ENCODE data around the gene ETV3. TPM values are rescaled to one million over a fixed set of nuclear protein-coding genes. Genes with fewer than 3 reads are reported as not detected.

The ETV3 gene
- total and polyA plus RNA-seq, 2 of the 4 experiments (the other 2 are of a cell fraction) = 6.4 to 14.7 TPM

DNA sequence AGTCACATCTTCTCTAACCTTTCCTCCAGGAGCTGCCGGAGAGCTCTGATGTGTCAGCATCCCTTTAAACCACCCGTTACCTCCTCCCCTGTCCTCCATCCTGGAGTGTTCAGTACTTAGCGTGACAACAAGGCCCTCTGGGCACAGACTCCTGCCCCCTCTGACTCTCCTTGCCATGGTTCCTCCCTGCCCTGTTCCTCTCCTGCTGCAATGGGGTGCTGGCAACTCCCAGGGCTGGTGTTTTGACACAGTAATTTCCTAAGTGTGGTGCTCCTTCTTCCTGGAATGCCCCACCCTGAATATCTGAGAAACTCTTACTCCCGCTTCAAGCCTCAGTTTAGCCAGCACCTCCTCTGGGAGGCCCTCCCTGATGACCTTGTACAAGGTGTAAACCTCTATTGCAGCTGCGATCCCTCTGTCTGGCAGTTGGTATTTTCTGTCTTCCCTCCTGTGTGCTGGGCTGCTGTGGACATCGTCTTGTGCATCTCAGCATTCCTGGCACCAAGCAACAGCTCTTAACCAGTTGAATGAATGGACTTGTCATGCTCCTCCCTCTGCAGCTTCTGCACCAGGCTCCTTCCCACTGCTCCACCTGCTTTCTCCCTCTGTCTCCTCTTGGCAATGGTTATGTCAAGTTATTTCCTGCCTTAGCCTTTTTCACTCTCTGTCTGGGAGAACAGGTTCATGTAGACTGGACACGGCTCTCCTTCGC is 48.2 kb upstream of the ETV3 start:
- Histone ChIP-seq H4K91ac (ENCODE audit: insufficient read depth, low read depth, low read length) (no peak overlapping the region), H2AK5ac (ENCODE audit: low read depth, low read length) (no peak overlapping the region), H3K14ac (replicated peaks; ENCODE audit: low read depth, low read length) (no peak overlapping the region), H3K9ac (ENCODE audit: low read depth, low read length) (no peak overlapping the region), H2BK120ac (ENCODE audit: low read depth, low read length) (no peak overlapping the region), H4K20me1 (ENCODE audit: insufficient read depth, low read length) (no peaks in the 10 kb centered on the region), H3K79me1 (ENCODE audit: low read depth in 1 of 2, low read length in 2 of 2) (no peaks in the 10 kb centered on the region), H2AFZ (replicated peaks; ENCODE audit: low read length, poor library complexity) (no peak overlapping the region), H3K4me2 (ENCODE audit: low read depth, low read length) (no peak overlapping the region), H3K9me1 (ENCODE audit: insufficient read depth, low read length) (no peaks in the 10 kb centered on the region), H2AK9ac (replicated peaks; ENCODE audit: low read depth, low read length, poor library complexity) (no peak overlapping the region), H2BK20ac (ENCODE audit: low read depth, low read length) (no peak overlapping the region), H4K8ac (ENCODE audit: low read depth in 2 of 2, low read length in 2 of 2) (no peak overlapping the region), H2BK5ac (ENCODE audit: low read depth, low read length, poor library complexity, severe bottlenecking) (no peak overlapping the region), H4K5ac (ENCODE audit: low read depth, low read length) (no peak overlapping the region), H3K27ac (ENCODE audit: insufficient read depth, low read length) (no peak overlapping the region), H3K9me3 (ENCODE audit: control insufficient read depth, insufficient read depth, low read length) (no peaks in the 10 kb centered on the region), H3K4me1 (ENCODE audit: control insufficient read depth, insufficient read depth, low read length) (no peaks in the 10 kb centered on the region), H3K23ac (ENCODE audit: low read depth, low read length) (no peak overlapping the region), H3K4me3 (ENCODE audit: insufficient read depth, low read depth, low read length) (no peak overlapping the region), H3K36me3 (ENCODE audit: control insufficient read depth, insufficient read depth, low read length) (no peaks in the 10 kb centered on the region), H3K56ac (ENCODE audit: extremely low read depth, insufficient read depth, low read length) (no peak overlapping the region), H3K27me3 (ENCODE audit: control insufficient read depth, insufficient read depth, low read length) (peaks cover 46% of the 10 kb centered on the region), H3K4ac (ENCODE audit: low read depth, low read length) (no peak overlapping the region), H2BK15ac (ENCODE audit: low read depth, low read length) (no peak overlapping the region), H3K18ac (ENCODE audit: low read depth, low read length) (no peak overlapping the region)
- no peak for TF ChIP-seq BHLHE40 (IDR thresholded peaks at IDR 0.05; ENCODE audit: low read depth, low read length)
- TF ChIP-seq, protein P1, sequence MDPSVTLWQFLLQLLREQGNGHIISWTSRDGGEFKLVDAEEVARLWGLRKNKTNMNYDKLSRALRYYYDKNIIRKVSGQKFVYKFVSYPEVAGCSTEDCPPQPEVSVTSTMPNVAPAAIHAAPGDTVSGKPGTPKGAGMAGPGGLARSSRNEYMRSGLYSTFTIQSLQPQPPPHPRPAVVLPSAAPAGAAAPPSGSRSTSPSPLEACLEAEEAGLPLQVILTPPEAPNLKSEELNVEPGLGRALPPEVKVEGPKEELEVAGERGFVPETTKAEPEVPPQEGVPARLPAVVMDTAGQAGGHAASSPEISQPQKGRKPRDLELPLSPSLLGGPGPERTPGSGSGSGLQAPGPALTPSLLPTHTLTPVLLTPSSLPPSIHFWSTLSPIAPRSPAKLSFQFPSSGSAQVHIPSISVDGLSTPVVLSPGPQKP (IDR thresholded peaks at IDR 0.05; ENCODE audit: borderline replicate concordance, low read depth, low read length) = no peak
- no peak for TF ChIP-seq RAD21 (IDR thresholded peaks at IDR 0.05; ENCODE audit: low read length)
- TF ChIP-seq MAZ (IDR thresholded peaks at IDR 0.05; ENCODE audit: borderline replicate concordance, low read depth, low read length) = no peak
- no peak for TF ChIP-seq CHD1 (IDR thresholded peaks at IDR 0.05; ENCODE audit: low read depth, low read length)
- no peak for TF ChIP-seq MXI1 (IDR thresholded peaks at IDR 0.05; ENCODE audit: borderline replicate concordance, low read depth, low read length)
- TF ChIP-seq, protein P2, sequence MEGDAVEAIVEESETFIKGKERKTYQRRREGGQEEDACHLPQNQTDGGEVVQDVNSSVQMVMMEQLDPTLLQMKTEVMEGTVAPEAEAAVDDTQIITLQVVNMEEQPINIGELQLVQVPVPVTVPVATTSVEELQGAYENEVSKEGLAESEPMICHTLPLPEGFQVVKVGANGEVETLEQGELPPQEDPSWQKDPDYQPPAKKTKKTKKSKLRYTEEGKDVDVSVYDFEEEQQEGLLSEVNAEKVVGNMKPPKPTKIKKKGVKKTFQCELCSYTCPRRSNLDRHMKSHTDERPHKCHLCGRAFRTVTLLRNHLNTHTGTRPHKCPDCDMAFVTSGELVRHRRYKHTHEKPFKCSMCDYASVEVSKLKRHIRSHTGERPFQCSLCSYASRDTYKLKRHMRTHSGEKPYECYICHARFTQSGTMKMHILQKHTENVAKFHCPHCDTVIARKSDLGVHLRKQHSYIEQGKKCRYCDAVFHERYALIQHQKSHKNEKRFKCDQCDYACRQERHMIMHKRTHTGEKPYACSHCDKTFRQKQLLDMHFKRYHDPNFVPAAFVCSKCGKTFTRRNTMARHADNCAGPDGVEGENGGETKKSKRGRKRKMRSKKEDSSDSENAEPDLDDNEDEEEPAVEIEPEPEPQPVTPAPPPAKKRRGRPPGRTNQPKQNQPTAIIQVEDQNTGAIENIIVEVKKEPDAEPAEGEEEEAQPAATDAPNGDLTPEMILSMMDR (conservative IDR thresholded peaks at IDR 0.05; ENCODE audit: low read depth, low read length) = no peak
- no peak for TF ChIP-seq NFE2L2 (IDR thresholded peaks at IDR 0.05; ENCODE audit: low read depth, low read length)
- no peak for TF ChIP-seq FOS (IDR thresholded peaks at IDR 0.05; ENCODE audit: low read depth, low read length)
- TF ChIP-seq RFX5 (IDR thresholded peaks at IDR 0.05; ENCODE audit: low read depth, low read length) = no peak
- TF ChIP-seq, protein P3, sequence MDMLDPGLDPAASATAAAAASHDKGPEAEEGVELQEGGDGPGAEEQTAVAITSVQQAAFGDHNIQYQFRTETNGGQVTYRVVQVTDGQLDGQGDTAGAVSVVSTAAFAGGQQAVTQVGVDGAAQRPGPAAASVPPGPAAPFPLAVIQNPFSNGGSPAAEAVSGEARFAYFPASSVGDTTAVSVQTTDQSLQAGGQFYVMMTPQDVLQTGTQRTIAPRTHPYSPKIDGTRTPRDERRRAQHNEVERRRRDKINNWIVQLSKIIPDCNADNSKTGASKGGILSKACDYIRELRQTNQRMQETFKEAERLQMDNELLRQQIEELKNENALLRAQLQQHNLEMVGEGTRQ (IDR thresholded peaks at IDR 0.05; ENCODE audit: low read depth, low read length) = no peak
- TF ChIP-seq RCOR1 (IDR thresholded peaks at IDR 0.05; ENCODE audit: insufficient replicate concordance, low read length) = no peak
- TF ChIP-seq POLR2A (IDR thresholded peaks at IDR 0.05; ENCODE audit: low read depth, low read length) = no peak
- no TSS peak for BruUV-seq (replicated peaks)
- no peak for DNase-seq
- ChIA-PET CTCF (no interaction called here), POLR2A (ENCODE audit: unreplicated experiment) (no interaction called here)
- dilution Hi-C loops (cut with HindIII; ENCODE audit: low sequenced_read_pairs, unreplicated experiment) (no loop called here), intact Hi-C loops (cut with micrococcal nuclease) (no loop called here), in situ Hi-C loops (cut with MboI; ENCODE audit: low sequenced_read_pairs) (no loop called here)
- 60% methylated on average over 5 of the region's 8 CpGs; no CpG with 5 or more reads in 1 of the 2 experiments for WGBS, 2 experiments (ENCODE audit: extremely low coverage in 2 of 2, insufficient read length in 1 of 2)
- no peak for ATAC-seq (ENCODE audit: low read depth)
